ENCODE measurements around the gene ETF1.

ETF1 gene

GRCh38 chr5:138488481-138488945, 54.5 kb downstream of the ETF1 start:
- TF ChIP-seq CEBPB (IDR thresholded peaks at IDR 0.05) (no peak), ZBTB7A (IDR thresholded peaks at IDR 0.05; ENCODE audit: low read depth) (no peak), YY1 (IDR thresholded peaks at IDR 0.05; ENCODE audit: low read depth) (no peak), MAX (IDR thresholded peaks at IDR 0.05) (no peak), NFIC (IDR thresholded peaks at IDR 0.05) (no peak), CREB1 (IDR thresholded peaks at IDR 0.05; ENCODE audit: low read depth) (no peak), RAD21 (IDR thresholded peaks at IDR 0.05; ENCODE audit: low read depth) (no peak), FOXM1 (IDR thresholded peaks at IDR 0.05; ENCODE audit: borderline replicate concordance, low read depth) (no peak), TAF1 (IDR thresholded peaks at IDR 0.05; ENCODE audit: low read depth) (no peak), TCF12 (IDR thresholded peaks at IDR 0.05; ENCODE audit: low read depth) (no peak), EGR1 (IDR thresholded peaks at IDR 0.05) (no peak), EP300 (IDR thresholded peaks at IDR 0.05; ENCODE audit: borderline replicate concordance) (no peak), REST (IDR thresholded peaks at IDR 0.05; ENCODE audit: low read depth) (no peak), USF1 (IDR thresholded peaks at IDR 0.05) (no peak), TEAD4 (IDR thresholded peaks at IDR 0.05) (no peak)

- TF ChIP-seq EP300 (IDR thresholded peaks at IDR 0.05; ENCODE audit: borderline replicate concordance): no peak
- no peak for TF ChIP-seq FOXM1 (IDR thresholded peaks at IDR 0.05; ENCODE audit: borderline replicate concordance, low read depth)
- TF ChIP-seq CREB1 (IDR thresholded peaks at IDR 0.05; ENCODE audit: low read depth): no peak
- TF ChIP-seq TEAD4 (IDR thresholded peaks at IDR 0.05): no peak
- TF ChIP-seq CEBPB (IDR thresholded peaks at IDR 0.05): no peak
- no peak for TF ChIP-seq REST (IDR thresholded peaks at IDR 0.05; ENCODE audit: low read depth)
- no peak for TF ChIP-seq EGR1 (IDR thresholded peaks at IDR 0.05)
- no peak for TF ChIP-seq NFIC (IDR thresholded peaks at IDR 0.05)
- TF ChIP-seq YY1 (IDR thresholded peaks at IDR 0.05; ENCODE audit: low read depth): no peak
- TF ChIP-seq MAX (IDR thresholded peaks at IDR 0.05): no peak
- TF ChIP-seq USF1 (IDR thresholded peaks at IDR 0.05): no peak
- no peak for TF ChIP-seq RAD21 (IDR thresholded peaks at IDR 0.05; ENCODE audit: low read depth)
- TF ChIP-seq TAF1 (IDR thresholded peaks at IDR 0.05; ENCODE audit: low read depth): no peak
- TF ChIP-seq ZBTB7A (IDR thresholded peaks at IDR 0.05; ENCODE audit: low read depth): no peak
- TF ChIP-seq TCF12 (IDR thresholded peaks at IDR 0.05; ENCODE audit: low read depth): no peak
Observed at GRCh38 chr5:138482638-138483037, 60.4 kb downstream of the ETF1 start.

- TF ChIP-seq EGR1 (IDR thresholded peaks at IDR 0.05) (no peak), RAD21 (IDR thresholded peaks at IDR 0.05; ENCODE audit: low read depth) (no peak), YY1 (IDR thresholded peaks at IDR 0.05; ENCODE audit: low read depth) (no peak), TAF1 (IDR thresholded peaks at IDR 0.05; ENCODE audit: low read depth) (no peak), FOXM1 (IDR thresholded peaks at IDR 0.05; ENCODE audit: borderline replicate concordance, low read depth) (no peak), ZBTB7A (IDR thresholded peaks at IDR 0.05; ENCODE audit: low read depth) (no peak), TCF12 (IDR thresholded peaks at IDR 0.05; ENCODE audit: low read depth) (no peak), REST (IDR thresholded peaks at IDR 0.05; ENCODE audit: low read depth) (no peak), NFIC (IDR thresholded peaks at IDR 0.05) (no peak), TEAD4 (IDR thresholded peaks at IDR 0.05) (no peak), CEBPB (IDR thresholded peaks at IDR 0.05) (no peak), MAX (IDR thresholded peaks at IDR 0.05) (no peak), CREB1 (IDR thresholded peaks at IDR 0.05; ENCODE audit: low read depth) (no peak)
Observed at GRCh38 chr5:138476918-138477317, 66.1 kb downstream of the ETF1 start.

GRCh38 chr5:138472353-138472752, 70.7 kb downstream of the ETF1 start:
- no peak for TF ChIP-seq TAF1 (IDR thresholded peaks at IDR 0.05; ENCODE audit: low read depth)
- no peak for TF ChIP-seq CREB1 (IDR thresholded peaks at IDR 0.05; ENCODE audit: low read depth)
- TF ChIP-seq TEAD4 (IDR thresholded peaks at IDR 0.05): no peak
- TF ChIP-seq MAX (IDR thresholded peaks at IDR 0.05): no peak
- TF ChIP-seq TCF12 (IDR thresholded peaks at IDR 0.05; ENCODE audit: low read depth): no peak
- TF ChIP-seq ZBTB7A (IDR thresholded peaks at IDR 0.05; ENCODE audit: low read depth): no peak
- TF ChIP-seq USF1 (IDR thresholded peaks at IDR 0.05): no peak
- no peak for TF ChIP-seq CEBPB (IDR thresholded peaks at IDR 0.05)
- no peak for TF ChIP-seq REST (IDR thresholded peaks at IDR 0.05; ENCODE audit: low read depth)
- TF ChIP-seq EGR1 (IDR thresholded peaks at IDR 0.05): no peak
- no peak for TF ChIP-seq FOXM1 (IDR thresholded peaks at IDR 0.05; ENCODE audit: borderline replicate concordance, low read depth)
- no peak for TF ChIP-seq NFIC (IDR thresholded peaks at IDR 0.05)
